T-helper 2 cell (primary cell): Measurements from ENCODE around the gene TBC1D30.
"Not testable (repeated sequence)": the region's sequence is repeated elsewhere in the genome, so short reads cannot be mapped to it uniquely, and the experiment has no call there.

Source experiments
- DNase-seq, 5 experiments: peaks; one replicate each; pipeline versions ENCODE4 v3.0.0 to v3.0.0-alpha.2; 2012 to 2022
- total RNA-seq, 2 donors: gene quantifications; one replicate each; lab custom pipeline; 2026; lab: John Stamatoyannopoulos, UW

The TBC1D30 gene
- total RNA-seq = 0 to 0.13 reads per million in 2 donors

DNA sequence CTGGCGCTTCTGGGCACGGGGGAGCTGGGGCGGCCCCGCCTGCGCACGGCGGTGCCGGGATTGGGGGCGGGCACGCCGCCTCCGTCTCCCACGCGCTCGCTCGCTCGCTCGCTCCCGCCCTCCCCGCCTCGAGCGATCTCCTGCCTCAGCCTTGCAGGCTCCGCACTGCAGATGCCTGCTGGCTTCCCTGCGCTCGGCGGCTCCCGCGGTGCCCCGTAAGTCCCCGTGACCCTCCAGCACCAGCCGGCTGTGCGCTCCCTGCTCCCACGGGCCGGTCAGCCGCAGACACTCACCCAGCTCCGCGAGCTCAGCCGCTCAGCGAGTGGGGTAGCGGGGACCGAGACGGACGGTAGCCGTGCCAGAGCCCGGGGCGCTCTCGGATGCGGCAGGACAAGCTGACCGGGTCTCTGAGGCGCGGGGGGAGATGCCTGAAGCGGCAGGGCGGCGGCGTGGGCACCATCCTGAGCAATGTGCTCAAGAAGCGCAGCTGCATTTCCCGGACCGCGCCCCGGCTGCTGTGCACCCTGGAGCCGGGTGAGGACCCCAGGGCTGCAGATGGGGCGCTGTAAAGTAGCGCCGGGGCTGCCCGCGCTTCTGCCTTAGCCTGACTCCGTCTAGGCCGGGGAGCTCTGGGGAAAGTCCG, at the start of gene TBC1D30:
Gene TBC1D30, plus strand, starts transcription at position 148 of the 643 bp plus-strand sequence. Its CDS starts 233 bp downstream, at position 381.
- peak in 1 of 5 experiments; percentile 23 for DNase-seq

- DNase-seq = not testable (repeated sequence)
Measured at GRCh38 chr12:64775147-64775736, 49.2 kb upstream of the TBC1D30 start.

- no peak for DNase-seq
Measured at GRCh38 chr12:64779354-64779974, 45.0 kb upstream of the TBC1D30 start.

- no peak for DNase-seq
Measured at GRCh38 chr12:64780132-64780530, 44.3 kb upstream of the TBC1D30 start.

- peak in 1 of 5 experiments; percentile 4 for DNase-seq
Measured at GRCh38 chr12:64780531-64781279, 43.7 kb upstream of the TBC1D30 start.

DNA sequence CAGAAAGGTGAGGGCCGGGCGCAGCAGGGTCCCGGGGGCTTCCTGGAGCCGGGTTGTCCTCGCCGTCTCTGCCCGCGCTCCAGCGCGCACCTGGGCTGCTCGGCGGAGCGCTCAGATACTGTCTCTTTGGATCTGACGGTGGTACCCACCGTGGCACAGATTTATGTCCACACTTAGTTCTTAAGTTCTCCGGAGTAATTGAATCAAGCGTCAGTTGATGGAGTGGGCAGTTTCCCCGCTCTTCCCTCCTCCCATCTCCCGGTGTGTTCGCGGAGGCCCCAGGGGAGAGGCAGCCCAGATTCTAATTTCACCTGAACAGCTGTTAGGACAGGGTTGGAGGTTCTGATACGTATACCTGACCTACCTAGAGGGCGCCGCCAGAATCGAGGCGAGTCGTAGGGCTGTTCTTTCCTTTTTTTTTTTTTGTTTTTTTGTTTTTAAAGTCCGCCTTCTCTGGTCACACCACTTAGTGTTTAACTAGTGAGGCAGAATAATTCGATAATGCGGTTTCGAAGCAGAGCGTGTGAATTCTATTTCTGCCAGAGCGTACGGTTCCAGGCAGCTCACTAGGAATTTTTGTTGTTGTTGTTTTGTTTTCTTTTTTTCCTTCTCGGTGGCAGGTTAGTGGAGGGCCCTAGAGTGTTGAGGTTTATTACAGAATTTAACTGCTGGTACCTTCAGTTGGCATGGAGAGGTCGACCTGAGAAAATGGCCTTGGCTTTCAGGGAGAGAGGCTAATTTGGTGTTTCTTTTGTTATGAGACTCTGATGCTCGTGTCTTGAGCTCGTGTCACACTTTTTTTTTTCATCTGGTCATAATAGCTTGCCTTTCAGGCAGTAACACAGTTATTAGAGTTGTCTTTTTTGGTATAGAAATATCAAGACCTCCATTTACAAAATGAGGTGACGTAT, 42.9 kb upstream of the TBC1D30 start:
- DNase-seq = no peak

DNA sequence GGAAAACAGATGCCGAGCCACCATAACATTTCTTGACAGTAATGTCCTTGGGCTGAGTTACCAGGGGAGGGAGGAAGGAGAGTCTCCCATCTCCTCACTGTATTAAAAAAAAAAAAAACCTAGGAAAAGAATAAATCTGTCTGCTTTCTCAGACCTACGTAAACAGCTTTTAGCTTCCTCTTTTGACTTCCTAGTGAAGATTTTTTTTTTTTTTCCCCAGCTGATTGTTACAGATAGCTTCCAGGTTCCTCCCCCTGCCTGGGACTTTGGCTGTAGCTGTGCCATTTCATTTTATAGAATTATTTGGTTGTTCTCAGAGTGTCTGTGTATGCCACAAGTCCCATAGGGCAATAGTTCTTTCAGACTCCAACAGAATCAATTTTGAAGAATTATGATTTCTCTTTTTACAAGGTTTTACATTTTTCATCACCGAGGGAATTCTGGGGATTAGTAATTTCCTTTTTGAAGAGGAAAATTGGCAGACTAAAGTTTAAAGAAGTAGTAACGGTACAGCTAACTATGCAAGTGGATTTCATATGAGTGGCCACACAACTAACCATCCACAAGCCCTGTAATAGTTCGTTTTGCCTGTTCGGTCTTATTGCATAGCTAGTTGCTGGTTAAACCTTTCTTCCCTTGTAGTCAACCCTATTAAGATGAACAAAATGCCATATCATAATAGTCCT, 42.1 kb upstream of the TBC1D30 start:
- no peak for DNase-seq

- no peak for DNase-seq
Measured at GRCh38 chr12:64785838-64786237, 38.6 kb upstream of the TBC1D30 start.

DNA sequence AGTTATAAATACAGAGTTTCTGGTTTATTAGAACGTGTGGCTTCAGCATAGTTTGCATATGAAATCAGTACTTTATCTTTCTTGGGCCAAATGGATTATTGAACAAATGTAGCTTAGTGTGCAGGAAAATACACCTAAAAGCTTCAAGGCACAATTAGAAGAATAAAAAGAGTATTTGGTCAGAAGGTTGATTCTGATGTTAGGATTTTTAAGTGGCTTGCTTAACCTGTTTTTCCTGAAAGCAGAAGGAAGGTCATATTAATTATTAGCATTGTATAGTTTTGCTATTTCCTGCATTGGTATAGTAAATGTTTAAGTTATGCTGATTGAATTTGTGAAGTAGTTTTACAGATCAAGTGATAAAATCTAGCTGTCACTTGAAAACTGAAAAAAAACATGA, 34.3 kb upstream of the TBC1D30 start:
- DNase-seq = no peak

GRCh38 chr12:64791036-64791435, 33.4 kb upstream of the TBC1D30 start:
- no peak for DNase-seq

DNA sequence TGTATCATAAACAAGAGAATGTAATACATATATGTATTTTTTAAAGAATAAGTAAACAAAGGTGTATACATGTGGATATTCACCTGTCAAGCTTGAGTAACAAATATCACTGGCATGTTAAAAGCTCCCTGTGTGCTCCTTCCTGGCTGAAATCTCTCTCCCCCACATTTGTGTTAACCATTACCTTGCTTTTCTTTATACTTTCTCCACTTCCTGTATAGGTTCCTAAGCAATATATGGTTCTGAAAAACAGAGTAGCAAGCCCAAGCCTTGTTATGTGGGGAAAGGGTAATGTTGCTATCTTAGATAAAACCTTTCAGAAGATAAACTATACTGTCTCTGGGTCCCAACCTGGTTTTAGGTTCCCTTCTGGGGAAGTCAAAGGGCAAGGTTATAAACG, 32.3 kb upstream of the TBC1D30 start:
- DNase-seq = no peak

- DNase-seq = no peak
Measured at GRCh38 chr12:64793610-64794009, 30.8 kb upstream of the TBC1D30 start.

DNA sequence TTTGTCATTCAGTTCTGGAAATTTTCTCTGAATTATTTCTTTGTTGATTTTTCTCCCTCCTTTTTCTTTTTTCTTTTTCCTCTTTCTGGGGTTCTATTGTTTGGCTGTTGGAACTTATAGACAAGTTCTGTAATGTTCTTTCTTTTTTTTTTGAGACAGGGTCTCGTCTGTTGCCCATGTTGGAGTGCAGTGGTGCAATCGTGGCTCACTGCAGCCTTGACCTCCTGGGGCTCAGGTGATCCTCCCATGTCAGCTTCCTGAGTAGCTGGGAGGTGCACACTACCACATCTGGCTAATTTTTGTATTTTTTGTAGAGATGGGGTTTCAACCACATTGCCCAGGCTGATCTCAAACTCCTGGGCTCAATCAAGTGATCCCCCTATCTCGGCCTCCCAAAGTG, 30.1 kb upstream of the TBC1D30 start:
- no peak for DNase-seq

DNA sequence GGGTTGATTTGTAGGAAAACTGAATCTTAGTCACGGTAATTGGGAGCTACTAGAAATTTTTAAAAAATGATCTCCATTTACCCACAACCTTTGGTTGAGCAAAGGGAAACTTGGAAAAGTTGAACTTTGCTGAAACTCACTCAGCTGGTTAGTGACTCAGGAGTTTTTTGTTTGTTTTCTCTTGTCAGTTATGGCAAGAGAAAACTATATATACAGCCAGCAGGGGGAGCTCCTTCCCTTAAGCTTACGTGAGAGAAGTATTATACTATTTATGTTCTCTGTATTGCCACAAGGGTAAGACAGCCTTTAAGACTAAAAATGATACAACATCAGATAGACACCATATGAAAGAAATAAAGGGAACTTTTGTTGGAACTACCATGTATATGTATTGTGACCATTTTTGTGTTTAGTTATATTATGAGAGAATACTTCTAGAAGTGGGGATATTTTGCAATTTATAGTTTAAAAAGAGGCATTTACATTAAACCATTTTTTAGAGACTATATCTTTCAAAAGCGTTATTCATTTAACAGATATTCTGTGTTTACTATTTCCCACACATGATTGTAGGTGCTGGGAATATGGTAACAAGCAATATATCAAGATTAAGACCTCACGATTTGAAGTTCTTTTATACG, 28.1 kb upstream of the TBC1D30 start:
- DNase-seq = peak in 4 of 5 experiments; percentile 6 to 81 (median 34)

- no peak for DNase-seq
Measured at GRCh38 chr12:64797156-64797555, 27.3 kb upstream of the TBC1D30 start.

DNA sequence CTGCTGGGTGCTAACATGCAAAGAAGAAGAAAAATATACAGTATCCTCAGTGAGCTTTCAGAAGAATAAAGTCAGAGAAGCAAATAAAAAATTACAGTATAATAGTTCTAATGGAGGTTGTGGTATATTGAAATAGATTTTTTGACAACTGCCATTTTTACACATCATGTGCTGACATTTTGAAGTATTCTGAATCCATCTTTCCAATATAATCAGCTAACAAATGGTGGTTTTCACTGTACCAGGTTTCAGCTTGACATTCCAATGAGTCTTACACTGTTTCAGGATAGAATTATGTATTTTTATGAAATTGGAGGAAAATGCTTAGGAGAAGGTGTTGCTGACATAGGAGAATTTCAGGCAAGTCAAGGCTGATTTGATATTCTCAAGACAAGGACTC, 26.3 kb upstream of the TBC1D30 start:
- no peak for DNase-seq

- no peak for DNase-seq
Measured at GRCh38 chr12:64800640-64801039, 23.8 kb upstream of the TBC1D30 start.

DNA sequence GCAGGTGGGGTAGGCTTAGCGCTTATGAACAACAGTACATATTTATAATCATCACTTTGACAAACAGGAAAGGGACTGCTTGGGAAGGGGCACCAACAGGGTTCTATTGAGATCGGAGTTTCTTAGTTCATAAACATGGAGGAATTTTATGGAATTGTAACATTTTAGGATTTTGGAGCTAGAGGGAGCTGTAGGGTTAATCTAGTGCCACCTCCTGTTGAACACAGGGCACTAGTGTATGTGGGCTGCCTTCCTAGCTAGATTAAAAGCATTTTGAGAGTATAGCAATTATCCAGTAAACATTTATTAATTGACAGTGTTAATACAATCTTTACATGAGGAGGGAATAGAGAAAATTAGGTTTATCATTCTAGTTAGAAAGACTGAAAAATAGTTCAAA, 23.1 kb upstream of the TBC1D30 start:
- DNase-seq = no peak

GRCh38 chr12:64802180-64802775, 22.2 kb upstream of the TBC1D30 start:
- peak in 4 of 5 experiments; percentile 15 to 36 (median 28) for DNase-seq

DNA sequence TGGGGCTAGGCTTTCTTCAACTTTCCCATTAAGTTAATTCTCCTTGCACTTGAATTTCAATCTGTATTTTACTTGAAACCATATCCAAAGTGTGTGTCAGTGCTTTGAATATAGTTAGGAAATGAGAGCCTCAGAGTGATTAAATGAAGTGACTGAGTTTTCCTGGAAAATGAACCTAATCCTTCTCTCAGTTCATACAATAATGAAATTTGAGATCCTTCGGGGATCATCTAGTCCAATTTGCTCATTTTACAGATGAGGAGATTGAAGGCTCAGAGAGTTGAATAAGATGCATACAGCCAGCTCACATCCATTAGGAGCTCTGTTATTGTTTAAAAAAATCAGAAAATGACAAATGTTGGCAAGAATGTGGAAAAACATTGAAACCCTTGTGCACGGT, 18.3 kb upstream of the TBC1D30 start:
- DNase-seq = no peak
